ENCODE results near the gene DDX54. TPM values are rescaled to one million over a fixed set of nuclear protein-coding genes. Genes with fewer than 3 reads are reported as not detected.
A peak's percentile ranks its signal among the peaks of the same experiment; 100 is the strongest.

Gene DDX54
- total RNA-seq, 1 experiment from 2014 or later, result 151 TPM

DNA sequence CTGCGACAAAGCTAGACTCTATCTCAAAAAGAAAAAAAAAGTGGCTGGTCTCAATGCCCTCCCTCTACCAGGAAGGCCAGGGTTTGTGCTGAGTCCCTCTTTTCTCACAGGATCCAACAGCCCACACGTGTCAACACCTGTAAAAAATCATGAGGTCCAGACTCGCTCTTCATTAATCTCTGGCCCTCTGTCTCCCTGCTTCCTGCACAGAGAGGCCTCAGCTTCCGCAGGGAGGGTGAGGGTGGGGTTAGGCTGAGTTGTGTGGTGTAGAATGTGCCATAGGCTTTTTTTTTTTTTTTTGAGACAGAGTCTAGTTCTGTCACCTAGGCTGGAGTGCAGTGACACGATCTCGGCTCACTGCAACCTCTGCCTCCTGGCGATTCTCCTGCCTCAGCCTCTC lies 29.6 kb downstream of the DDX54 start (continued):
- TF ChIP-seq, protein P1, sequence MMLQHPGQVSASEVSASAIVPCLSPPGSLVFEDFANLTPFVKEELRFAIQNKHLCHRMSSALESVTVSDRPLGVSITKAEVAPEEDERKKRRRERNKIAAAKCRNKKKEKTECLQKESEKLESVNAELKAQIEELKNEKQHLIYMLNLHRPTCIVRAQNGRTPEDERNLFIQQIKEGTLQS (CRISPR knock-in tag; conservative IDR thresholded peaks at IDR 0.05), result no peak
- TF ChIP-seq, protein P2, sequence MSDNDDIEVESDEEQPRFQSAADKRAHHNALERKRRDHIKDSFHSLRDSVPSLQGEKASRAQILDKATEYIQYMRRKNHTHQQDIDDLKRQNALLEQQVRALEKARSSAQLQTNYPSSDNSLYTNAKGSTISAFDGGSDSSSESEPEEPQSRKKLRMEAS (CRISPR knock-in tag; IDR thresholded peaks at IDR 0.05), result no peak
- TF ChIP-seq ZNF138 (CRISPR knock-in tag; conservative IDR thresholded peaks at IDR 0.05) (no peak), HMGA2 (CRISPR knock-in tag; IDR thresholded peaks at IDR 0.05) (no peak), JAZF1 (CRISPR knock-in tag; IDR thresholded peaks at IDR 0.05) (no peak)
- TF ChIP-seq, protein P3, sequence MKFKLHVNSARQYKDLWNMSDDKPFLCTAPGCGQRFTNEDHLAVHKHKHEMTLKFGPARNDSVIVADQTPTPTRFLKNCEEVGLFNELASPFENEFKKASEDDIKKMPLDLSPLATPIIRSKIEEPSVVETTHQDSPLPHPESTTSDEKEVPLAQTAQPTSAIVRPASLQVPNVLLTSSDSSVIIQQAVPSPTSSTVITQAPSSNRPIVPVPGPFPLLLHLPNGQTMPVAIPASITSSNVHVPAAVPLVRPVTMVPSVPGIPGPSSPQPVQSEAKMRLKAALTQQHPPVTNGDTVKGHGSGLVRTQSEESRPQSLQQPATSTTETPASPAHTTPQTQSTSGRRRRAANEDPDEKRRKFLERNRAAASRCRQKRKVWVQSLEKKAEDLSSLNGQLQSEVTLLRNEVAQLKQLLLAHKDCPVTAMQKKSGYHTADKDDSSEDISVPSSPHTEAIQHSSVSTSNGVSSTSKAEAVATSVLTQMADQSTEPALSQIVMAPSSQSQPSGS (CRISPR knock-in tag; IDR thresholded peaks at IDR 0.05; ENCODE audit: borderline replicate concordance, low read depth), result no peak
- TF ChIP-seq, protein P4, sequence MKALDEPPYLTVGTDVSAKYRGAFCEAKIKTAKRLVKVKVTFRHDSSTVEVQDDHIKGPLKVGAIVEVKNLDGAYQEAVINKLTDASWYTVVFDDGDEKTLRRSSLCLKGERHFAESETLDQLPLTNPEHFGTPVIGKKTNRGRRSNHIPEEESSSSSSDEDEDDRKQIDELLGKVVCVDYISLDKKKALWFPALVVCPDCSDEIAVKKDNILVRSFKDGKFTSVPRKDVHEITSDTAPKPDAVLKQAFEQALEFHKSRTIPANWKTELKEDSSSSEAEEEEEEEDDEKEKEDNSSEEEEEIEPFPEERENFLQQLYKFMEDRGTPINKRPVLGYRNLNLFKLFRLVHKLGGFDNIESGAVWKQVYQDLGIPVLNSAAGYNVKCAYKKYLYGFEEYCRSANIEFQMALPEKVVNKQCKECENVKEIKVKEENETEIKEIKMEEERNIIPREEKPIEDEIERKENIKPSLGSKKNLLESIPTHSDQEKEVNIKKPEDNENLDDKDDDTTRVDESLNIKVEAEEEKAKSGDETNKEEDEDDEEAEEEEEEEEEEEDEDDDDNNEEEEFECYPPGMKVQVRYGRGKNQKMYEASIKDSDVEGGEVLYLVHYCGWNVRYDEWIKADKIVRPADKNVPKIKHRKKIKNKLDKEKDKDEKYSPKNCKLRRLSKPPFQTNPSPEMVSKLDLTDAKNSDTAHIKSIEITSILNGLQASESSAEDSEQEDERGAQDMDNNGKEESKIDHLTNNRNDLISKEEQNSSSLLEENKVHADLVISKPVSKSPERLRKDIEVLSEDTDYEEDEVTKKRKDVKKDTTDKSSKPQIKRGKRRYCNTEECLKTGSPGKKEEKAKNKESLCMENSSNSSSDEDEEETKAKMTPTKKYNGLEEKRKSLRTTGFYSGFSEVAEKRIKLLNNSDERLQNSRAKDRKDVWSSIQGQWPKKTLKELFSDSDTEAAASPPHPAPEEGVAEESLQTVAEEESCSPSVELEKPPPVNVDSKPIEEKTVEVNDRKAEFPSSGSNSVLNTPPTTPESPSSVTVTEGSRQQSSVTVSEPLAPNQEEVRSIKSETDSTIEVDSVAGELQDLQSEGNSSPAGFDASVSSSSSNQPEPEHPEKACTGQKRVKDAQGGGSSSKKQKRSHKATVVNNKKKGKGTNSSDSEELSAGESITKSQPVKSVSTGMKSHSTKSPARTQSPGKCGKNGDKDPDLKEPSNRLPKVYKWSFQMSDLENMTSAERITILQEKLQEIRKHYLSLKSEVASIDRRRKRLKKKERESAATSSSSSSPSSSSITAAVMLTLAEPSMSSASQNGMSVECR (CRISPR knock-in tag; IDR thresholded peaks at IDR 0.05; ENCODE audit: borderline replicate concordance), result no peak

DNA sequence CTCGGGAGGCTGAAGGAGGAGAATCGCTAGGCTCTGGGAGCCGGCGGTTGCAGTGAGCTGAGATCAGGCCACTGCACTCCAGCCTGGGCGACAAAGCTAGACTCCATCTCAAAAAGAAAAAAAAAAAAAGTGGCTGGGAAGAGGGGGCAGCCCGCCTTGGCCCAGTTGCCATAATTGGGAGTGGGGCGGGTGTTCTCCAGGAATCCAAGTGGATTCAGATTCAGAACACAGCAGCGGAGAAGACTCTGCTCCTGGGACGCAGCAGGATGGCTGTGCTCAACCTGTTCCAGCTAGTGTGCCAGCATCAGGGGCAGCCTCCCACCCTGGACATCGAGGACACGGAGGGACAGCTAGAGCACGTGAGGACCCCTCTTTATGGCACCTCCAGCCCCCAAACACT lies 30.2 kb downstream of the DDX54 start:
- ChIA-PET POLR2A (interaction anchor here (0.6 kb wide), 1 partner anchor 116 kb away, joined by 3 read pairs; no protein-coding TSS in a partner anchor), CTCF (interaction anchor here (0.6 to 7.3 kb wide), 9 partner anchors 10 to 162 kb away, joined by 3 to 181 read pairs (median 13); partner anchors contain the start of gene RASAL1)
- no peak for ATAC-seq
- peak overlapping the region; percentile 53 for H3K4me3 Mint-ChIP-seq
- no peak overlapping the region for H3K27ac Mint-ChIP-seq
- H3K4me1 Mint-ChIP-seq, result peaks cover 13% of the 10 kb centered on the region
- peaks cover 16% of the 10 kb centered on the region for H3K36me3 Mint-ChIP-seq
- no peak for DNase-seq (ENCODE audit: low spot score)
- H3K9me3 Mint-ChIP-seq, result no peaks in the 10 kb centered on the region
- TF ChIP-seq ZNF219 (CRISPR knock-in tag; IDR thresholded peaks at IDR 0.05; ENCODE audit: borderline replicate concordance) (no peak), ETV6 (CRISPR knock-in tag; IDR thresholded peaks at IDR 0.05) (no peak), ZNF423 (CRISPR knock-in tag; IDR thresholded peaks at IDR 0.05) (no peak), TP53 (CRISPR knock-in tag; IDR thresholded peaks at IDR 0.05) (no peak)
- TF ChIP-seq, protein P5, sequence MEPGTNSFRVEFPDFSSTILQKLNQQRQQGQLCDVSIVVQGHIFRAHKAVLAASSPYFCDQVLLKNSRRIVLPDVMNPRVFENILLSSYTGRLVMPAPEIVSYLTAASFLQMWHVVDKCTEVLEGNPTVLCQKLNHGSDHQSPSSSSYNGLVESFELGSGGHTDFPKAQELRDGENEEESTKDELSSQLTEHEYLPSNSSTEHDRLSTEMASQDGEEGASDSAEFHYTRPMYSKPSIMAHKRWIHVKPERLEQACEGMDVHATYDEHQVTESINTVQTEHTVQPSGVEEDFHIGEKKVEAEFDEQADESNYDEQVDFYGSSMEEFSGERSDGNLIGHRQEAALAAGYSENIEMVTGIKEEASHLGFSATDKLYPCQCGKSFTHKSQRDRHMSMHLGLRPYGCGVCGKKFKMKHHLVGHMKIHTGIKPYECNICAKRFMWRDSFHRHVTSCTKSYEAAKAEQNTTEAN (CRISPR knock-in tag; IDR thresholded peaks at IDR 0.05), result no peak
- peaks cover 53% of the 10 kb centered on the region for H3K27me3 Mint-ChIP-seq (ENCODE audit: low read depth)

DNA sequence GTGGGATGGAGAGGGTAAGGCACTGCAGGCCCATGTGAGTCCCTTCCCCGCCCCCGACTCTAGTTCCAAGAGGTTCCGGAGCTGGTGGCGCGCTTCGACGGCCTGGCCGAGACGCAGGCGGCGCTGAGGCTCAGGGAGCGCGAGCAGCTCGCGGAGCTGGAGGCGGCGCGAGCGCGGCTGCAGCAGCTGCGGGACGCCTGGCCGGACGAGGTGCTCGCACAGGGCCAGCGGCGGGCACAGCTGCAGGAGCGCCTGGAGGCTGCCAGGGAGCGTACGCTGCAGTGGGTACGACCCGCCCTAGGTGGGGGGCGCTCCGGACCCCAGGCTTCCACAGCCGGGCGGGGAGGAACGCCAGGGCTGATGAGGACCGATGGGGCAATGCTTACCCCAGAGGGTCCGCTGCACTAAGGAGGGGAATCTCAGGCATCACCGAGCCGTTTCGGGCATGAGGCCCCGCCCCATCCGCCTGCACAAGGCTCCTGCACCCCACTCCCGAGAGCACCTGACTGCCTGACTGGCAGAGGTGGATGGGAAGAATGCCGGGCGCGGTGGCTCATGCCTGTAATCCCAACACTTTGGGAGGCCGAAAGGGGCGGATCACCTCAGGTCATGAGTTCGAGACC lies 30.8 kb downstream of the DDX54 start:
- DNase-seq (ENCODE audit: low spot score), result peak; percentile 79
- no peak overlapping the region for H3K27ac Mint-ChIP-seq
- ATAC-seq, result peak; percentile 65
- H3K27me3 Mint-ChIP-seq (ENCODE audit: low read depth), result peaks cover 58% of the 10 kb centered on the region
- POLR2A ChIA-PET, result interaction anchor here (0.6 kb wide), 1 partner anchor 115 kb away, joined by 3 read pairs; no protein-coding TSS in a partner anchor
- H3K9me3 Mint-ChIP-seq, result no peaks in the 10 kb centered on the region
- H3K36me3 Mint-ChIP-seq, result peaks cover 16% of the 10 kb centered on the region
- peak overlapping the region; percentile 55 for H3K4me3 Mint-ChIP-seq
- CTCF ChIA-PET, result interaction anchor here (0.8 to 7.3 kb wide), 14 partner anchors 8 to 271 kb away, joined by 3 to 181 read pairs (median 12); partner anchors contain the start of gene RASAL1
- H3K4me1 Mint-ChIP-seq, result peaks cover 19% of the 10 kb centered on the region
- TF ChIP-seq GRHL2 (CRISPR knock-in tag; IDR thresholded peaks at IDR 0.05; ENCODE audit: insufficient replicate concordance, severe bottlenecking) (no peak), ZNF423 (CRISPR knock-in tag; IDR thresholded peaks at IDR 0.05) (no peak), ZBTB21 (CRISPR knock-in tag; IDR thresholded peaks at IDR 0.05; ENCODE audit: borderline replicate concordance) (peak; percentile 42; the same call in 1 of the 2 replicates), MYBL2 (CRISPR knock-in tag; IDR thresholded peaks at IDR 0.05) (no peak), ATF1 (CRISPR knock-in tag; IDR thresholded peaks at IDR 0.05) (0 out of 2 replicates have a peak, but pooled peaks have one; percentile 61), ETV6 (CRISPR knock-in tag; IDR thresholded peaks at IDR 0.05) (0 out of 2 replicates have a peak, but pooled peaks have one; percentile 61)
- TF ChIP-seq, protein P6, sequence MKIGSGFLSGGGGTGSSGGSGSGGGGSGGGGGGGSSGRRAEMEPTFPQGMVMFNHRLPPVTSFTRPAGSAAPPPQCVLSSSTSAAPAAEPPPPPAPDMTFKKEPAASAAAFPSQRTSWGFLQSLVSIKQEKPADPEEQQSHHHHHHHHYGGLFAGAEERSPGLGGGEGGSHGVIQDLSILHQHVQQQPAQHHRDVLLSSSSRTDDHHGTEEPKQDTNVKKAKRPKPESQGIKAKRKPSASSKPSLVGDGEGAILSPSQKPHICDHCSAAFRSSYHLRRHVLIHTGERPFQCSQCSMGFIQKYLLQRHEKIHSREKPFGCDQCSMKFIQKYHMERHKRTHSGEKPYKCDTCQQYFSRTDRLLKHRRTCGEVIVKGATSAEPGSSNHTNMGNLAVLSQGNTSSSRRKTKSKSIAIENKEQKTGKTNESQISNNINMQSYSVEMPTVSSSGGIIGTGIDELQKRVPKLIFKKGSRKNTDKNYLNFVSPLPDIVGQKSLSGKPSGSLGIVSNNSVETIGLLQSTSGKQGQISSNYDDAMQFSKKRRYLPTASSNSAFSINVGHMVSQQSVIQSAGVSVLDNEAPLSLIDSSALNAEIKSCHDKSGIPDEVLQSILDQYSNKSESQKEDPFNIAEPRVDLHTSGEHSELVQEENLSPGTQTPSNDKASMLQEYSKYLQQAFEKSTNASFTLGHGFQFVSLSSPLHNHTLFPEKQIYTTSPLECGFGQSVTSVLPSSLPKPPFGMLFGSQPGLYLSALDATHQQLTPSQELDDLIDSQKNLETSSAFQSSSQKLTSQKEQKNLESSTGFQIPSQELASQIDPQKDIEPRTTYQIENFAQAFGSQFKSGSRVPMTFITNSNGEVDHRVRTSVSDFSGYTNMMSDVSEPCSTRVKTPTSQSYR (CRISPR knock-in tag; IDR thresholded peaks at IDR 0.05), result 0 out of 2 replicates have a peak, but pooled peaks have one; percentile 29
- TF ChIP-seq, protein P7, sequence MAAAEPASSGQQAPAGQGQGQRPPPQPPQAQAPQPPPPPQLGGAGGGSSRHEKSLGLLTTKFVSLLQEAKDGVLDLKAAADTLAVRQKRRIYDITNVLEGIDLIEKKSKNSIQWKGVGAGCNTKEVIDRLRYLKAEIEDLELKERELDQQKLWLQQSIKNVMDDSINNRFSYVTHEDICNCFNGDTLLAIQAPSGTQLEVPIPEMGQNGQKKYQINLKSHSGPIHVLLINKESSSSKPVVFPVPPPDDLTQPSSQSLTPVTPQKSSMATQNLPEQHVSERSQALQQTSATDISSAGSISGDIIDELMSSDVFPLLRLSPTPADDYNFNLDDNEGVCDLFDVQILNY (CRISPR knock-in tag; IDR thresholded peaks at IDR 0.05), result peak; percentile 89

All from WTC11 (cell line).